ENCODE results near the gene PRSS27. TPM values are rescaled to one million over a fixed set of nuclear protein-coding genes. Genes with fewer than 3 reads are reported as not detected.
A peak's percentile ranks its signal among the peaks of the same experiment; 100 is the strongest.

The PRSS27 gene
- total RNA-seq (1 to 10 TPM in 1 of 2 donors, under 1 TPM in 1; 0.83 to 1.4 TPM), total RNA-seq (0.98 to 2.1 reads per million in 2 donors)

GRCh38 chr16:2720064-2720457, at the start of gene PRSS27:
TSS of gene PRSS27 (minus strand) at chr16:2720224. CDS start at chr16:2720160, 64 bp downstream.
- no peak for ATAC-seq
- Mint-ChIP-seq H3K4me1 (peaks cover 3% of the 10 kb centered on the region), H3K27ac (peak within 1 kb of the TSS; percentile 29), H3K27me3 (peaks cover 9% of the 10 kb centered on the region), H3K4me3 (peak within 1 kb of the TSS; percentile 87), H3K36me3 (ENCODE audit: low read depth) (peaks cover 3% of the 10 kb centered on the region)
- no peak for DNase-seq
- H3K9me3 ChIP-seq (ENCODE audit: control insufficient read depth, low read length, poor library complexity, severe bottlenecking) = no peaks in the 10 kb centered on the region

- H3K4me3 Mint-ChIP-seq = peak overlapping the region; percentile 71
- peak overlapping the region; percentile 89 for H3K27ac Mint-ChIP-seq
- peaks cover 43% of the 10 kb centered on the region for H3K4me1 Mint-ChIP-seq
- no peaks in the 10 kb centered on the region for H3K9me3 ChIP-seq (ENCODE audit: control insufficient read depth, low read length, poor library complexity, severe bottlenecking)
- ATAC-seq = no peak
- peaks cover 7% of the 10 kb centered on the region for H3K36me3 Mint-ChIP-seq (ENCODE audit: low read depth)
- DNase-seq = no peak
- no peaks in the 10 kb centered on the region for H3K27me3 Mint-ChIP-seq
Observed at GRCh38 chr16:2769675-2770056, 49.6 kb upstream of the PRSS27 start.

GRCh38 chr16:2769100-2769529, 49.1 kb upstream of the PRSS27 start:
- DNase-seq = no peak
- Mint-ChIP-seq H3K27ac (peak overlapping the region; percentile 89), H3K4me1 (peaks cover 41% of the 10 kb centered on the region), H3K27me3 (no peaks in the 10 kb centered on the region), H3K36me3 (ENCODE audit: low read depth) (peaks cover 7% of the 10 kb centered on the region), H3K4me3 (peak overlapping the region; percentile 71)
- ATAC-seq = no peak
- H3K9me3 ChIP-seq (ENCODE audit: control insufficient read depth, low read length, poor library complexity, severe bottlenecking) = no peaks in the 10 kb centered on the region

- peak overlapping the region; percentile 89 for H3K27ac Mint-ChIP-seq
- no peaks in the 10 kb centered on the region for H3K9me3 ChIP-seq (ENCODE audit: control insufficient read depth, low read length, poor library complexity, severe bottlenecking)
- peak overlapping the region; percentile 71 for H3K4me3 Mint-ChIP-seq
- peaks cover 41% of the 10 kb centered on the region for H3K4me1 Mint-ChIP-seq
- no peaks in the 10 kb centered on the region for H3K27me3 Mint-ChIP-seq
- H3K36me3 Mint-ChIP-seq (ENCODE audit: low read depth) = peaks cover 9% of the 10 kb centered on the region
- no peak for DNase-seq
- ATAC-seq = no peak
Observed at GRCh38 chr16:2768403-2769089, 48.5 kb upstream of the PRSS27 start.

DNA sequence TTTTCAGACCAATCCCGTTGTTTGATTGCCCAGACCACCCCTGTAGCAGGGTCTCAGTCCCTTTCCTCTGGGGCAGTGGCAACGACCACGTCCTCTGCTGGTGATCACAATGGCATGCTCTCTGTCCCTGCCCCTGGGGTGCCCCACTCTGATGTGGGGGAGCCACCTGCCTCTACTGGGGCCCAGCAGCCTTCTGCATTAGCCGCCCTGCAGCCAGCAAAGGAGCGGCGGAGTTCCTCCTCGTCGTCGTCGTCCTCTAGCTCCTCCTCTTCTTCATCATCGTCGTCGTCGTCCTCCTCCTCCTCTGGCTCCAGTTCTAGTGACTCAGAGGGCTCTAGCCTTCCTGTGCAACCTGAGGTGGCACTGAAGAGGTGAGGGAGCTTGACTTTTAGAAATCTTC, 47.9 kb upstream of the PRSS27 start:
- H3K9me3 ChIP-seq (ENCODE audit: control insufficient read depth, low read length, poor library complexity, severe bottlenecking) = no peaks in the 10 kb centered on the region
- Mint-ChIP-seq H3K4me3 (peak overlapping the region; percentile 58), H3K36me3 (ENCODE audit: low read depth) (peaks cover 14% of the 10 kb centered on the region), H3K27me3 (no peaks in the 10 kb centered on the region), H3K4me1 (peaks cover 42% of the 10 kb centered on the region), H3K27ac (peak overlapping the region; percentile 89)
- DNase-seq (no peak), ATAC-seq (no peak)

- peaks cover 15% of the 10 kb centered on the region for H3K36me3 Mint-ChIP-seq (ENCODE audit: low read depth)
- DNase-seq (no peak), ATAC-seq (no peak)
- peaks cover 43% of the 10 kb centered on the region for H3K4me1 Mint-ChIP-seq
- no peaks in the 10 kb centered on the region for H3K9me3 ChIP-seq (ENCODE audit: control insufficient read depth, low read length, poor library complexity, severe bottlenecking)
- no peaks in the 10 kb centered on the region for H3K27me3 Mint-ChIP-seq
- peak overlapping the region; percentile 89 for H3K27ac Mint-ChIP-seq
- peak overlapping the region; percentile 33 for H3K4me3 Mint-ChIP-seq
Observed at GRCh38 chr16:2767140-2767731, 47.2 kb upstream of the PRSS27 start.

DNA sequence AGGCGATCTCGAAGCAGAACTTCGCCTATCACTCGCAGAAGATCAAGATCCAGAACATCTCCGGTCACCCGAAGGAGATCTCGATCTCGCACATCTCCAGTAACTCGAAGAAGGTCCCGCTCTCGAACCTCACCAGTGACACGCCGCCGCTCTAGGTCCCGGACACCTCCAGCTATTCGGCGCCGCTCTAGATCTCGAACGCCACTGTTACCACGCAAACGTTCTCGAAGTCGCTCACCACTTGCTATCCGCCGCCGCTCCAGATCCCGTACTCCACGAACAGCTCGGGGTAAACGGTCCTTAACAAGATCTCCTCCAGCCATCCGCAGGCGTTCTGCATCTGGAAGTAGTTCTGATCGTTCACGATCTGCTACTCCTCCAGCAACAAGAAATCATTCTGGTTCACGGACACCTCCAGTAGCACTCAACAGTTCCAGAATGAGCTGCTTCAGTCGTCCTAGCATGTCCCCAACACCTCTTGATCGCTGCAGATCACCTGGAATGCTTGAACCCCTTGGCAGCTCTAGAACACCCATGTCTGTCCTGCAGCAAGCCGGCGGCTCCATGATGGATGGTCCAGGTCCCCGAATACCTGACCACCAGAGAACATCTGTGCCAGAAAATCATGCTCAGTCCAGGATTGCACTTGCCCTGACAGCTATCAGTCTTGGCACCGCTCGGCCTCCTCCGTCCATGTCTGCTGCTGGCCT, 46.6 kb upstream of the PRSS27 start:
- Mint-ChIP-seq H3K4me3 (peak overlapping the region; percentile 74), H3K4me1 (peaks cover 41% of the 10 kb centered on the region), H3K27me3 (no peaks in the 10 kb centered on the region), H3K36me3 (ENCODE audit: low read depth) (peaks cover 18% of the 10 kb centered on the region), H3K27ac (peak overlapping the region; percentile 89)
- DNase-seq (no peak), ATAC-seq (no peak)
- H3K9me3 ChIP-seq (ENCODE audit: control insufficient read depth, low read length, poor library complexity, severe bottlenecking) = no peaks in the 10 kb centered on the region

DNA sequence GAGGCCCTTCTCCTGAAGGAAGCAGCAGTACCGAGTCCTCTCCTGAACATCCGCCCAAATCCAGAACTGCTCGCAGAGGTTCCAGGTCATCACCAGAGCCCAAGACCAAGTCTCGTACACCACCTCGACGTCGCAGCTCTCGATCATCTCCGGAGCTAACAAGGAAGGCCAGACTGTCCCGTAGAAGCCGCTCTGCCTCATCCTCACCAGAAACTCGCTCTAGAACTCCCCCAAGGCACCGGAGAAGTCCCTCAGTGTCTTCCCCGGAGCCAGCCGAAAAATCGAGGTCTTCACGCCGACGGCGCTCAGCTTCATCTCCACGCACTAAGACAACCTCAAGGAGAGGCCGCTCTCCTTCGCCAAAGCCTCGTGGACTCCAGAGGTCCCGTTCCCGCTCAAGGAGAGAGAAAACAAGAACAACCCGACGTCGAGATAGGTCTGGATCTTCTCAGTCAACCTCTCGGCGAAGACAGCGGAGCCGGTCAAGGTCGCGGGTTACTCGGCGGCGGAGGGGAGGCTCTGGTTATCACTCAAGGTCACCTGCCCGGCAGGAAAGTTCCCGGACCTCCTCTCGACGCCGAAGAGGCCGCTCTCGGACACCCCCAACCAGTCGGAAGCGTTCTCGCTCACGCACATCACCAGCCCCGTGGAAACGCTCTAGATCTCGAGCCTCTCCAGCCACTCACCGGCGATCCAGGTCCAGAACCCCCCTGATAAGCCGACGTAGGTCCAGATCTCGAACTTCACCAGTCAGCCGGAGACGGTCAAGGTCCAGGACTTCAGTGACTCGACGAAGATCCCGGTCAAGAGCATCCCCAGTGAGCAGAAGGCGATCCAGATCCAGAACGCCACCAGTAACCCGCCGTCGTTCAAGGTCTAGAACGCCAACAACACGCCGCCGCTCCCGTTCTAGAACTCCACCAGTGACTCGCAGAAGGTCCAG, 45.7 kb upstream of the PRSS27 start:
- Mint-ChIP-seq H3K4me1 (peaks cover 39% of the 10 kb centered on the region), H3K27ac (peak overlapping the region; percentile 89), H3K27me3 (no peaks in the 10 kb centered on the region), H3K36me3 (ENCODE audit: low read depth) (peaks cover 20% of the 10 kb centered on the region), H3K4me3 (peak overlapping the region; percentile 74)
- H3K9me3 ChIP-seq (ENCODE audit: control insufficient read depth, low read length, poor library complexity, severe bottlenecking) = no peaks in the 10 kb centered on the region
- no peak for ATAC-seq
- no peak for DNase-seq

GRCh38 chr16:2764718-2765117, 44.7 kb upstream of the PRSS27 start:
- no peak for ATAC-seq
- Mint-ChIP-seq H3K36me3 (ENCODE audit: low read depth) (peaks cover 27% of the 10 kb centered on the region), H3K27me3 (no peaks in the 10 kb centered on the region), H3K4me1 (peaks cover 44% of the 10 kb centered on the region), H3K27ac (peak overlapping the region; percentile 89), H3K4me3 (peak overlapping the region; percentile 61)
- H3K9me3 ChIP-seq (ENCODE audit: control insufficient read depth, low read length, poor library complexity, severe bottlenecking) = no peaks in the 10 kb centered on the region
- no peak for DNase-seq

- Mint-ChIP-seq H3K27me3 (no peaks in the 10 kb centered on the region), H3K4me1 (peaks cover 43% of the 10 kb centered on the region), H3K4me3 (no peak overlapping the region), H3K27ac (peak overlapping the region; percentile 89), H3K36me3 (ENCODE audit: low read depth) (peaks cover 36% of the 10 kb centered on the region)
- no peak for DNase-seq
- ATAC-seq = no peak
- no peaks in the 10 kb centered on the region for H3K9me3 ChIP-seq (ENCODE audit: control insufficient read depth, low read length, poor library complexity, severe bottlenecking)
Observed at GRCh38 chr16:2763173-2763572, 43.1 kb upstream of the PRSS27 start.

- no peaks in the 10 kb centered on the region for H3K9me3 ChIP-seq (ENCODE audit: control insufficient read depth, low read length, poor library complexity, severe bottlenecking)
- Mint-ChIP-seq H3K4me1 (peaks cover 40% of the 10 kb centered on the region), H3K4me3 (peak overlapping the region; percentile 45), H3K27ac (peak overlapping the region; percentile 89), H3K27me3 (no peaks in the 10 kb centered on the region), H3K36me3 (ENCODE audit: low read depth) (peaks cover 32% of the 10 kb centered on the region)
- no peak for ATAC-seq
- no peak for DNase-seq
Observed at GRCh38 chr16:2762711-2763110, 42.7 kb upstream of the PRSS27 start.

DNA sequence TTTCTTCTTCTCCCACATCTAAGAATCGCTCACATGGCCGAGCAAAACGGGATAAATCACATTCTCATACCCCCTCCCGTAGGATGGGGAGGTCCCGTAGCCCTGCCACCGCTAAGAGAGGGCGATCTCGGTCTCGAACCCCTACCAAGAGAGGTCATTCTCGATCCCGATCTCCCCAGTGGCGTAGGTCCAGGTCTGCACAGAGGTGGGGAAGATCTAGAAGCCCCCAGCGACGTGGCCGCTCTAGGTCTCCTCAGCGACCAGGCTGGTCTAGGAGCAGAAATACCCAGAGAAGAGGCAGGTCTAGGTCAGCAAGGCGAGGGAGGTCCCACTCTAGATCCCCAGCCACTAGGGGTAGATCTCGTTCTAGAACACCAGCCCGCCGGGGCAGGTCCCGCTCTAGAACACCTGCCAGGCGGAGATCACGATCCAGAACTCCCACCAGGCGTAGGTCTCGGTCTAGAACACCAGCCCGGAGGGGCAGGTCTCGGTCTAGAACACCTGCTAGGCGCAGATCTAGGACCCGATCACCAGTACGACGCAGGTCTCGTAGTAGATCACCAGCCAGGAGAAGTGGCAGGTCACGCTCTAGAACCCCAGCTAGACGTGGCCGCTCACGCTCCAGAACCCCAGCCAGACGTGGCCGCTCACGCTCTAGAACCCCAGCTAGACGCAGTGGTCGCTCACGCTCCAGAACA, 42.0 kb upstream of the PRSS27 start:
- ATAC-seq (peak; percentile 6), DNase-seq (no peak)
- peaks cover 40% of the 10 kb centered on the region for H3K4me1 Mint-ChIP-seq
- peak overlapping the region; percentile 45 for H3K4me3 Mint-ChIP-seq
- H3K27me3 Mint-ChIP-seq = no peaks in the 10 kb centered on the region
- peaks cover 32% of the 10 kb centered on the region for H3K36me3 Mint-ChIP-seq (ENCODE audit: low read depth)
- H3K9me3 ChIP-seq (ENCODE audit: control insufficient read depth, low read length, poor library complexity, severe bottlenecking) = no peaks in the 10 kb centered on the region
- peak overlapping the region; percentile 89 for H3K27ac Mint-ChIP-seq

Measured in T-helper 17 cell (primary cell).